HepG2 (cell line): ENCODE measurements around the gene PHKA2. TPM values are rescaled to one million over a fixed set of nuclear protein-coding genes. Genes with fewer than 3 reads are reported as not detected.

Experiments used
- ATAC-seq: fragments of 200-7000 bp; cut with Tn5 transposase; 3 replicates; pipeline ENCODE4 v1.9.1; 2020; ENCODE audit warnings: mild to moderate bottlenecking, moderate library complexity
- BruUV-seq: library from RNA; stranded (reverse); fragments of 400-500 nt; replicated peaks from 2 replicates; lab custom pipeline; 2021; lab: Mats Ljungman, UMichigan
- CTCF ChIA-PET: fragments of 300-600 bp; formaldehyde crosslinking; extraction: SDS; loops from one replicate; lab custom pipeline; 2021; ENCODE audit warnings: low total read pairs, inconsistent platforms, low intra/inter-chr PET ratio; lab: Yijun Ruan, JAX
- POLR2A ChIA-PET: fragments of 350-600 bp; sonication (Branson Sonifier 250); formaldehyde crosslinking; loops from one replicate; lab custom pipeline; 2020; ENCODE audit warnings: antibody characterized with exemption, inconsistent platforms; lab: Yijun Ruan, JAX
- DNase-seq: peaks from one replicate; pipeline ENCODE4 v3.0.0-alpha.2; 2015; ENCODE audit warnings: low spot score
- FAIRE-seq: peaks from 3 replicates; lab custom pipeline; 2011; peaks lifted over from hg19 to GRCh38; lab: Jason Lieb, UNC
- H2AFZ ChIP-seq: one replicate; pipeline ENCODE4 v1.6.1; 2011; ENCODE audit warnings: low read length, inconsistent platforms
- H3K27ac ChIP-seq: fragments of 300-600 bp; 3 replicates; pipeline ENCODE4 v1.8.0; 2011; ENCODE audit warnings: mixed run types, mild to moderate bottlenecking, mixed read lengths, low read length, inconsistent platforms; ENCODE audit not compliant: insufficient read depth; ENCODE audit errors: extremely low read length
- H3K27me3 ChIP-seq, 2 experiments: fragments of 200-600 bp in 1 of 2; 2 replicates in 1 of 2; 3 replicates in 1 of 2; pipeline versions ENCODE4 v1.6.0 to v1.8.0; 2011; ENCODE audit warnings: low read length in 2 of 2, mild to moderate bottlenecking in 2 of 2, moderate library complexity in 2 of 2, inconsistent platforms in 1 of 2; ENCODE audit not compliant: insufficient read depth in 2 of 2, control insufficient read depth in 1 of 2
- H3K36me3 ChIP-seq, 2 experiments: fragments of 200-600 bp in 1 of 2; replicated peaks in 1 of 2; 2 replicates in 1 of 2; 3 replicates in 1 of 2; pipeline versions ENCODE4 v1.5.1 to v1.8.0; 2011; ENCODE audit warnings: low read length in 2 of 2, inconsistent platforms in 1 of 2; ENCODE audit not compliant: insufficient read depth in 2 of 2, control insufficient read depth in 1 of 2
- H3K4me1 ChIP-seq: 2 replicates; pipeline ENCODE4 v1.5.1; 2012; ENCODE audit warnings: low read length, inconsistent platforms; ENCODE audit not compliant: insufficient read depth
- H3K4me2 ChIP-seq: 2 replicates; pipeline ENCODE4 v1.6.0; 2011; ENCODE audit warnings: low read depth, low read length, inconsistent platforms
- H3K4me3 ChIP-seq, 3 experiments: fragments of 200-600 bp in 1 of 3; sonication (generic), shearing (Covaris generic) in 1 of 3; replicated peaks in 1 of 3; 2 replicates each; pipeline ENCODE4 v1.5.1; 2011 to 2016; ENCODE audit warnings: low read length in 3 of 3, inconsistent platforms in 2 of 3, low read depth in 2 of 3, mild to moderate bottlenecking in 2 of 3, control low read depth in 1 of 3, mixed read lengths in 1 of 3; ENCODE audit not compliant: insufficient read depth in 1 of 3
- H3K79me2 ChIP-seq: one replicate; pipeline ENCODE4 v1.6.1; 2011; ENCODE audit warnings: low read length, inconsistent platforms; ENCODE audit not compliant: insufficient read depth
- H3K9ac ChIP-seq: 2 replicates; pipeline ENCODE4 v1.6.0; 2011; ENCODE audit warnings: mild to moderate bottlenecking, low read depth, low read length, inconsistent platforms; ENCODE audit not compliant: insufficient read depth
- H3K9me3 ChIP-seq: 2 replicates; pipeline ENCODE4 v1.5.1; 2012; ENCODE audit warnings: mild to moderate bottlenecking, low read length
- H4K20me1 ChIP-seq: 2 replicates; pipeline ENCODE4 v1.6.0; 2011; ENCODE audit warnings: inconsistent platforms, mild to moderate bottlenecking, low read length, moderate library complexity; ENCODE audit not compliant: insufficient read depth
- FOSL2 ChIP-seq: sonication (generic); formaldehyde crosslinking; IDR thresholded peaks from 2 replicates; pipeline ENCODE4 v1.4.0; 2020; ENCODE audit warnings: missing genetic modification reagents
- PRDM15 ChIP-seq: sonication (generic); formaldehyde crosslinking; IDR thresholded peaks from 2 replicates; pipeline ENCODE4 v1.4.0; 2020; ENCODE audit warnings: missing genetic modification reagents
- ZEB1 ChIP-seq: IDR thresholded peaks from 2 replicates; pipeline ENCODE4 v1.6.1; 2012; ENCODE audit warnings: mild to moderate bottlenecking, low read depth, inconsistent platforms; ENCODE audit not compliant: insufficient replicate concordance
- WGBS: methylation state at CpG from one replicate; pipeline ENCODE4 v1.1.6; 2017; ENCODE audit warnings: low lambda C conversion rate; 5-methylcytosine and 5-hydroxymethylcytosine counted together
- in situ Hi-C: cut with HindIII; loops from 2 replicates; pipeline ENCODE4 v1.10.0; 2017; ENCODE audit warnings: low pct_unique_long_range_greater_than_20kb; ENCODE audit not compliant: extremely low pct_ligation_motif_present
- intact Hi-C: fragments of 100-400 bp; cut with micrococcal nuclease; formaldehyde crosslinking; loops from one replicate; pipeline ENCODE4 v1.10.0; 2022; ENCODE audit not compliant: unreplicated experiment
- polyA plus RNA-seq, 8 experiments: library from polyadenylated mRNA; depleted of rRNA in 3 of 8; stranded (reverse) in 7 of 8; unstranded in 1 of 8; fragments of >200 nt; fragmentation: Illumina TruSeq in 4 of 8; extraction: Trizol in 4 of 8; gene quantifications; 2 replicates each; pipeline versions ENCODE4 v1.2.1 to v1.2.3, GENCODE V29; 2011 to 2016; ENCODE audit warnings: low read depth in 4 of 8, missing spikeins in 1 of 8, mixed read lengths in 1 of 8; ENCODE audit not compliant: insufficient read depth in 1 of 8
- total RNA-seq, 5 experiments: library from RNA; depleted of rRNA; stranded (reverse); fragments of >200 nt; fragmentation: Illumina TruSeq; extraction: Trizol; gene quantifications; 2 replicates each; pipeline ENCODE4 v1.2.3, GENCODE V29; 2016; ENCODE audit warnings: low read depth in 1 of 5

PHKA2 gene
- total and polyA plus RNA-seq, 2 of the 13 experiments (the other 11 are each of a cell fraction or from before 2014, with no cell fraction given), result 20.5 to 273 TPM

- in situ Hi-C loops (loop anchor here (10.0 to 25.0 kb wide), 2 partner anchors 273 to 491 kb away; no protein-coding TSS in a partner anchor), intact Hi-C loops (loop anchor here (5.0 kb wide), 2 partner anchors 208 to 493 kb away; no protein-coding TSS in a partner anchor)
- Histone ChIP-seq H3K9me3 (no peaks in the 10 kb centered on the region), H3K27me3 (no peaks in the 10 kb centered on the region), H3K4me2 (peak overlapping the region; percentile 81), H3K4me1 (peaks cover 39% of the 10 kb centered on the region), H4K20me1 (no peaks in the 10 kb centered on the region), H2AFZ (no peak overlapping the region), H3K9ac (0 out of 2 replicates have a peak overlapping the region, but pooled peaks have one; percentile 26), H3K79me2 (no peaks in the 10 kb centered on the region), H3K4me3 (peak overlapping the region in 2 of 3 experiments; percentile 23 to 59; a peak in 3 of 6 replicates), H3K36me3 (no peaks in the 10 kb centered on the region), H3K27ac (no peak overlapping the region)
- ChIA-PET POLR2A (no interaction called here), CTCF (no interaction called here)
- 0 out of 3 replicates have a peak, but pooled peaks have one; percentile 6 for ATAC-seq
- WGBS, result 9% methylated on average over 6 of the region's 8 CpGs
- DNase-seq, result no peak
- no peak for FAIRE-seq
- TF ChIP-seq FOSL2 (0 out of 2 replicates have a peak, but pooled peaks have one; percentile 30), PRDM15 (CRISPR knock-in tag) (no peak), ZEB1 (no peak)
- no TSS peak for BruUV-seq
Observed at GRCh38 chrX:18885328-18886004, 98.4 kb downstream of the PHKA2 start.
